Gastrocnemius medialis (tissue), 4 donors: ENCODE measurements around the gene AURKAIP1. TPM values are rescaled to one million over a fixed set of nuclear protein-coding genes. Genes with fewer than 3 reads are reported as not detected.

ENCODE experiments used
- ATAC-seq, 2 donors: fragments of 150-250 bp; one replicate each; pipeline ENCODE4 v1.9.1; 2016
- DNase-seq, 2 donors: peaks; one replicate each; pipeline ENCODE4 v3.0.0-alpha.2; 2019
- H3K27ac ChIP-seq, 4 donors: fragments of 200-600 bp; sonication (generic); 1 replicate in 1 of 4; 2 replicates in 3 of 4; pipeline ENCODE4 v1.5.1; 2016 to 2018; ENCODE audit warnings: mild to moderate bottlenecking in 2 of 4, moderate library complexity in 1 of 4
- H3K27me3 ChIP-seq, 3 donors: fragments of 200-600 bp; sonication (generic) in 2 of 3; 1 replicate in 1 of 3; 2 replicates in 2 of 3; pipeline versions ENCODE4 v1.5.1 to v1.6.0; 2016 to 2019; ENCODE audit warnings: mild to moderate bottlenecking in 1 of 3, moderate library complexity in 1 of 3
- H3K36me3 ChIP-seq, 2 donors: fragments of 200-600 bp; sonication (generic) in 1 of 2; one replicate each; pipeline ENCODE4 v1.5.1; 2017 to 2018
- H3K4me1 ChIP-seq, 2 donors: fragments of 200-600 bp; sonication (generic) in 1 of 2; one replicate each; pipeline ENCODE4 v1.5.1; 2016 to 2017; ENCODE audit warnings: mild to moderate bottlenecking in 2 of 2
- H3K4me3 ChIP-seq, 4 donors: fragments of 200-600 bp; sonication (generic) in 3 of 4; 1 replicate in 1 of 4; 2 replicates in 3 of 4; pipeline ENCODE4 v1.5.1; 2016 to 2019; ENCODE audit warnings: mild to moderate bottlenecking in 2 of 4
- H3K9me3 ChIP-seq, 3 donors: fragments of 200-600 bp; sonication (generic) in 2 of 3; 1 replicate in 1 of 3; 2 replicates in 2 of 3; pipeline ENCODE4 v1.5.1; 2016 to 2019
- CTCF ChIP-seq, 5 experiments: fragments of 450-650 bp in 3 of 5; fragments of 200-600 bp in 2 of 5; sonication (generic) in 2 of 5; IDR thresholded peaks in 4 of 5; conservative IDR thresholded peaks in 1 of 5; 1 replicate in 4 of 5; 2 replicates in 1 of 5; pipeline ENCODE4 v1.5.1; 2016 to 2019; ENCODE audit warnings: antibody characterized with exemption in 5 of 5, mild to moderate bottlenecking in 3 of 5, moderate library complexity in 3 of 5
- POLR2A ChIP-seq, 2 donors: fragments of 450-650 bp; IDR thresholded peaks; one replicate each; pipeline ENCODE4 v1.6.1; 2017; ENCODE audit warnings: antibody characterized with exemption in 2 of 2, mild to moderate bottlenecking in 2 of 2, moderate library complexity in 2 of 2
- in situ Hi-C, 4 donors: fragments of 200-750 bp; cut with MboI; loops; one replicate each; pipeline versions ENCODE4 v1.15.0 to v1.8.0; 2017; ENCODE audit warnings: low sequenced_read_pairs in 4 of 4
- intact Hi-C: fragments of 100-400 bp; cut with DNase I; formaldehyde crosslinking; loops from one replicate; pipeline ENCODE4 v1.15.1; 2023; ENCODE audit warnings: low total_unique reads
- total RNA-seq, 4 donors: library from RNA; depleted of rRNA; stranded (reverse); fragments of >200 nt; gene quantifications; one replicate each; pipeline versions ENCODE4 v1.1.0 to v1.2.3, GENCODE V29; 2016

AURKAIP1 gene
- total RNA-seq, 4 donors from 2014 or later: 165 to 450 (median 234) TPM

- no peak for DNase-seq
- intact Hi-C loops (loop anchor here (1.0 kb wide), 1 partner anchor 40 kb away; no protein-coding TSS in a partner anchor), in situ Hi-C loops (no loop called here)
- no peak for TF ChIP-seq POLR2A (IDR thresholded peaks at IDR 0.05)
- no peak for TF ChIP-seq CTCF (IDR thresholded peaks at IDR 0.05 in 4 of 5, conservative IDR thresholded peaks at IDR 0.05 in 1 of 5)
- Histone ChIP-seq H3K36me3 (peaks cover 0 to 47% of the 10 kb centered on the region in 2 donors), H3K27ac (peak overlapping the region; percentile 77 to 96 (median 86)), H3K4me3 (peak overlapping the region; percentile 65 to 98 (median 77)), H3K9me3 (no peaks in the 10 kb centered on the region), H3K4me1 (peaks cover 36 to 39% of the 10 kb centered on the region in 2 donors), H3K27me3 (no peaks in the 10 kb centered on the region)
- no peak for ATAC-seq
Measured at GRCh38 chr1:1400576-1401456, 25.8 kb upstream of the AURKAIP1 start.

GRCh38 chr1:1399872-1400575, 25.0 kb upstream of the AURKAIP1 start:
- Histone ChIP-seq H3K9me3 (no peaks in the 10 kb centered on the region), H3K27ac (peak overlapping the region; percentile 77 to 96 (median 86)), H3K36me3 (peaks cover 0 to 48% of the 10 kb centered on the region in 2 donors), H3K4me3 (peak overlapping the region; percentile 65 to 98 (median 77)), H3K4me1 (peaks cover 35 to 36% of the 10 kb centered on the region in 2 donors), H3K27me3 (no peaks in the 10 kb centered on the region)
- DNase-seq: no peak
- ATAC-seq: peak in 1 of 2 donors; percentile 12
- no peak for TF ChIP-seq CTCF (IDR thresholded peaks at IDR 0.05 in 4 of 5, conservative IDR thresholded peaks at IDR 0.05 in 1 of 5)
- TF ChIP-seq POLR2A (IDR thresholded peaks at IDR 0.05): no peak
- in situ Hi-C loops (no loop called here), intact Hi-C loops (loop anchor here (1.0 to 2.0 kb wide), 6 partner anchors 7 to 175 kb away; partner anchors contain the start of genes ATAD3B, AURKAIP1, DVL1 and MRPL20)

GRCh38 chr1:1399187-1399871, 24.3 kb upstream of the AURKAIP1 start, which contains the start of gene CCNL2:
TSS of gene CCNL2 (minus strand) at chr1:1399335. CDS start at chr1:1399306, 29 bp downstream.
- peak within 1 kb of the TSS; percentile 65 to 98 (median 84) for H3K4me3 ChIP-seq
- DNase-seq (peak; percentile 96 to 98), ATAC-seq (peak; percentile 89 to 93)
- intact Hi-C loops (loop anchor here (1.0 to 2.0 kb wide), 5 partner anchors 8 to 175 kb away; partner anchors contain the start of genes ATAD3B, AURKAIP1, DVL1 and MRPL20), in situ Hi-C loops (no loop called here)
- H3K9me3 ChIP-seq: no peaks in the 10 kb centered on the region
- H3K4me1 ChIP-seq: peaks cover 37 to 39% of the 10 kb centered on the region in 2 donors
- TF ChIP-seq CTCF (IDR thresholded peaks at IDR 0.05 in 4 of 5, conservative IDR thresholded peaks at IDR 0.05 in 1 of 5) (peak; percentile 80 to 82 (median 82)), POLR2A (IDR thresholded peaks at IDR 0.05) (peak; percentile 81 to 89)
- no peaks in the 10 kb centered on the region for H3K27me3 ChIP-seq
- H3K36me3 ChIP-seq: peaks cover 0 to 48% of the 10 kb centered on the region in 2 donors
- peak within 1 kb of the TSS; percentile 80 to 96 (median 92) for H3K27ac ChIP-seq

GRCh38 chr1:1398677-1399186, 23.7 kb upstream of the AURKAIP1 start:
- no peaks in the 10 kb centered on the region for H3K9me3 ChIP-seq
- H3K27ac ChIP-seq: peak overlapping the region; percentile 80 to 96 (median 92)
- H3K4me1 ChIP-seq: peaks cover 37 to 42% of the 10 kb centered on the region in 2 donors
- DNase-seq: no peak
- intact Hi-C loops (loop anchor here (1.0 to 2.0 kb wide), 5 partner anchors 9 to 176 kb away; partner anchors contain the start of genes ATAD3B, AURKAIP1, DVL1 and MRPL20), in situ Hi-C loops (no loop called here)
- TF ChIP-seq POLR2A (IDR thresholded peaks at IDR 0.05) (no peak), CTCF (IDR thresholded peaks at IDR 0.05 in 4 of 5, conservative IDR thresholded peaks at IDR 0.05 in 1 of 5) (no peak)
- peak; percentile 11 to 18 for ATAC-seq
- H3K27me3 ChIP-seq: no peaks in the 10 kb centered on the region
- peak overlapping the region; percentile 65 to 98 (median 84) for H3K4me3 ChIP-seq
- peaks cover 0 to 54% of the 10 kb centered on the region in 2 donors for H3K36me3 ChIP-seq
